ENCODE measurements around the gene INTS4.
"Not testable (repeated sequence)": the region's sequence is repeated elsewhere in the genome, so short reads cannot be mapped to it uniquely, and the experiment has no call there.

DNA sequence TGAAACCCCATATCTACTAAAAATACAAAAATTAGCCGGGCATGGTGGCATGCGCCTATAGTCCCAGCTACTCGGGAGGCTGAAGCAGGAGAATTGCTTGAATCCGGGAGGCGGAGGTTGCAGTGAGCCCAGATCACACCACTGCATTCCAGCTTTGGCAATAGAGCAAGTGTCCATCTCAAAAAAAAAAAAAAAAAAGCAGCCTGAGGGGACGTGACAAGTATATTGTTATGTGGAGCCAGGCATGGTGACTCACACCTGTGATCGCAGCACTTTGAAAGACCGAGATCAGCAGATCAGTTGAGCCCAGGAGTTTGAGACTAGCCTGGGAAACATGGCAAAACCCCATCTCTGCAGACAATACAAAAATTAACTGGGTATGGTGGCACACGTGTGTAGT, 34.0 kb upstream of the INTS4 start:
- not testable (repeated sequence) for TF ChIP-seq CTCF (IDR thresholded peaks at IDR 0.05; ENCODE audit: low read length); EZH2 (IDR thresholded peaks at IDR 0.05; ENCODE audit: borderline replicate concordance, low read length)
